Vagina (tissue), 2 donors: ENCODE data around the gene KCNJ4. TPM values are rescaled to one million over a fixed set of nuclear protein-coding genes. Genes with fewer than 3 reads are reported as not detected.
A peak's percentile ranks its signal among the peaks of the same experiment; 100 is the strongest.
"Not testable (repeated sequence)": the region's sequence is repeated elsewhere in the genome, so short reads cannot be mapped to it uniquely, and the experiment has no call there.

Experiments used
- DNase-seq, 2 donors: peaks; one replicate each; pipeline ENCODE4 v3.0.0-alpha.2; 2017; ENCODE audit errors: extremely low spot score in 2 of 2
- H3K27ac ChIP-seq: fragments of 200-600 bp; sonication (generic); one replicate; pipeline ENCODE4 v1.5.1; 2019
- H3K27me3 ChIP-seq: fragments of 200-600 bp; sonication (generic); one replicate; pipeline ENCODE4 v1.5.1; 2019
- H3K36me3 ChIP-seq, 2 donors: fragments of 200-600 bp; sonication (generic); one replicate each; pipeline ENCODE4 v1.5.1; 2017 to 2019
- H3K4me1 ChIP-seq: fragments of 200-600 bp; sonication (generic); one replicate; pipeline ENCODE4 v1.5.1; 2019
- H3K4me3 ChIP-seq, 2 donors: fragments of 200-600 bp; sonication (generic); 1 replicate in 1 of 2; 2 replicates in 1 of 2; pipeline ENCODE4 v1.5.1; 2016 to 2019
- H3K9me3 ChIP-seq: fragments of 200-600 bp; sonication (generic); one replicate; pipeline ENCODE4 v1.5.1; 2019
- POLR2A ChIP-seq, 2 donors: fragments of 450-650 bp; IDR thresholded peaks; one replicate each; pipeline ENCODE4 v1.6.1; 2017; ENCODE audit warnings: antibody characterized with exemption in 2 of 2, mild to moderate bottlenecking in 2 of 2, moderate library complexity in 2 of 2
- POLR2AphosphoS5 ChIP-seq, 2 donors: sonication (generic); formaldehyde crosslinking; IDR thresholded peaks; one replicate each; pipeline ENCODE4 v1.9.0; 2017; ENCODE audit warnings: antibody characterized with exemption in 2 of 2, mild to moderate bottlenecking in 2 of 2, low read depth in 1 of 2; ENCODE audit not compliant: insufficient read depth in 1 of 2
- intact Hi-C: fragments of 100-400 bp; cut with DNase I; formaldehyde crosslinking; loops from one replicate; pipeline ENCODE4 v1.15.1; 2023
- total RNA-seq: library from RNA; depleted of rRNA; stranded (reverse); fragments of >200 nt; gene quantifications from one replicate; pipeline ENCODE4 v1.2.3, GENCODE V29; 2016
- TF ChIP-seq, protein P1 (sequence below), 3 experiments: fragments of 450-650 bp in 2 of 3; fragments of 200-600 bp in 1 of 3; sonication (generic) in 1 of 3; IDR thresholded peaks; one replicate each; pipeline ENCODE4 v1.5.1; 2017 to 2019; ENCODE audit warnings: antibody characterized with exemption in 3 of 3, mild to moderate bottlenecking in 2 of 3, moderate library complexity in 2 of 3

KCNJ4 gene
- total RNA-seq, 1 donor from 2014 or later = not detected

DNA sequence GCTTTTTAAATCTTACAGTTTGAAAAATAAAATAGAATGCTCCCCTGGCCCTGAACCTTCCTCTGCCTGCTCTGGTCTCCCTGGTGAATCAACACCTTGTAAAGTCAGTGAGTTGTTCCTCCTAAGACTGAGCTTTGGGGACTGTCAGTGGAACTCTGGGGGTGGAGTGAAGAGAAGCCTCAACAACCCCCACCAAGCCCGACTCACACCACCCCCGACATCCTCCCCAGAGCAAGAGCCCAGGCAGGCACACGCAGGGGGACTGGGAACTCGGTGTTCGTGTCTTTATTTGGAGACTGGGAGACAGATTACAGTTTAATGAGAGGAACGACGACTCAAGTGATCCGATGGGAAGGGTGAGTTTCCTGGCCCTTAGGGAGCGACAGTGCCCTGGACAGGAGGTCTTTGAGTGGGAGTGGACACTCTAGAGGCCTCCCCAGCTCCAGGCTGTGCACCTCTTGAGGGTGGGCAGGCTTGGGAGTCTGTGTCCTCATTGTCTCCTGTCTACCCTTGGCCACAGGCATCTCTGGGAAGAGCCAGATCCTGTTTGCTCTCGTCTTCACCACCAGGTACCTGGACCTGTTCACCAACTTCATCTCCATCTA, 19.1 kb upstream of the KCNJ4 start:
- no peaks in the 10 kb centered on the region for H3K27me3 ChIP-seq
- DNase-seq = no peak
- peaks cover 2% of the 10 kb centered on the region for H3K4me1 ChIP-seq
- intact Hi-C loops = no loop called here
- no peak overlapping the region for H3K27ac ChIP-seq
- no peaks in the 10 kb centered on the region for H3K36me3 ChIP-seq
- TF ChIP-seq, protein P1, sequence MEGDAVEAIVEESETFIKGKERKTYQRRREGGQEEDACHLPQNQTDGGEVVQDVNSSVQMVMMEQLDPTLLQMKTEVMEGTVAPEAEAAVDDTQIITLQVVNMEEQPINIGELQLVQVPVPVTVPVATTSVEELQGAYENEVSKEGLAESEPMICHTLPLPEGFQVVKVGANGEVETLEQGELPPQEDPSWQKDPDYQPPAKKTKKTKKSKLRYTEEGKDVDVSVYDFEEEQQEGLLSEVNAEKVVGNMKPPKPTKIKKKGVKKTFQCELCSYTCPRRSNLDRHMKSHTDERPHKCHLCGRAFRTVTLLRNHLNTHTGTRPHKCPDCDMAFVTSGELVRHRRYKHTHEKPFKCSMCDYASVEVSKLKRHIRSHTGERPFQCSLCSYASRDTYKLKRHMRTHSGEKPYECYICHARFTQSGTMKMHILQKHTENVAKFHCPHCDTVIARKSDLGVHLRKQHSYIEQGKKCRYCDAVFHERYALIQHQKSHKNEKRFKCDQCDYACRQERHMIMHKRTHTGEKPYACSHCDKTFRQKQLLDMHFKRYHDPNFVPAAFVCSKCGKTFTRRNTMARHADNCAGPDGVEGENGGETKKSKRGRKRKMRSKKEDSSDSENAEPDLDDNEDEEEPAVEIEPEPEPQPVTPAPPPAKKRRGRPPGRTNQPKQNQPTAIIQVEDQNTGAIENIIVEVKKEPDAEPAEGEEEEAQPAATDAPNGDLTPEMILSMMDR (IDR thresholded peaks at IDR 0.05) = no peak
- TF ChIP-seq POLR2AphosphoS5 (IDR thresholded peaks at IDR 0.05; ENCODE audit: insufficient read depth in 1 of 2, low read depth in 1 of 2) = no peak
- no peak for TF ChIP-seq POLR2A (IDR thresholded peaks at IDR 0.05)
- no peaks in the 10 kb centered on the region for H3K9me3 ChIP-seq
- H3K4me3 ChIP-seq = no peak overlapping the region

DNA sequence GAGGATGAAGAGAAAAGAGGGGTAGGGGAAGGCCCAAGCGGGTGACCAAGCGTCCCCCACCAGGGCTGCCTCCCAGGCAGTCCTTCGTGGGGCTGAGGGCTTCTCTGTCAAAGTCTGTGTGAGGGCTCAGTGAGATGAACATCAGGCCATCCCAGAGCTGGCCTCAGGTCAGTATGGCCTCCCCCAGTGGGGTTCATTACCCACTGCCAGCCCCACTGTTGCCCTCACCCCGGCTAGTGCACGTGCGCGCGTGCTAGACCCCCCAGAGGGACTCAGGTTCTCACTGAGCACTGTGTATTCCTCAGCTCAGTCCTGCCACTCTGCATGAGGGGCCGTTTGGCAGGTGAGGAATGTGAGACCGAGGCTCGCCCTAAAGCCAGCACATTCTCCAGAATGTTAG, 16.2 kb upstream of the KCNJ4 start:
- Histone ChIP-seq H3K9me3 (no peaks in the 10 kb centered on the region), H3K36me3 (no peaks in the 10 kb centered on the region), H3K4me3 (no peak overlapping the region), H3K27me3 (no peaks in the 10 kb centered on the region), H3K27ac (no peak overlapping the region), H3K4me1 (peaks cover 19% of the 10 kb centered on the region)
- intact Hi-C loops = no loop called here
- no peak for DNase-seq
- no peak for TF ChIP-seq POLR2AphosphoS5 (IDR thresholded peaks at IDR 0.05; ENCODE audit: insufficient read depth in 1 of 2, low read depth in 1 of 2)
- TF ChIP-seq, protein P1 (IDR thresholded peaks at IDR 0.05) = no peak
- TF ChIP-seq POLR2A (IDR thresholded peaks at IDR 0.05) = no peak

DNA sequence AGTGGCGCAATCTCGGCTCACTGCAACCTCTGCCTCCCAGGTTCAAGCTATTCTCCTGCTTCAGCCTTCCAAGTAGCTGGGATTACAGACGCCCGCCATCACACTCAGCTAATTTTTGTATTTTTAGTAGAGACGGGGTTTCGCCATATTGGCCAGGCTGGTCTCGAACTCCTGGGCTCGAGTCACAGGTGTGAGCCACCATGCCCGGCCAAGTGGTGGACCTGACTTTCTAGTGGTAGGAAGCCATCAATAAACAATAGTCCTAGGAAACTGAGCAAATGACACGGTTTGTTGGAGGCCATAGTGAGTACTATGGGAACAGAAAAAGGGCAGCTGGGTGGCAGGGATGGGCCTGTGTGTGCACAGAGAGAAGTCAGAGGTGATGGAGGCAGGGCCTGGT, 15.2 kb upstream of the KCNJ4 start:
- H3K27me3 ChIP-seq, intact Hi-C loops, H3K36me3 ChIP-seq, H3K4me3 ChIP-seq, H3K27ac ChIP-seq, DNase-seq, H3K9me3 ChIP-seq: not testable (repeated sequence)
- peaks cover 19% of the 10 kb centered on the region for H3K4me1 ChIP-seq

DNA sequence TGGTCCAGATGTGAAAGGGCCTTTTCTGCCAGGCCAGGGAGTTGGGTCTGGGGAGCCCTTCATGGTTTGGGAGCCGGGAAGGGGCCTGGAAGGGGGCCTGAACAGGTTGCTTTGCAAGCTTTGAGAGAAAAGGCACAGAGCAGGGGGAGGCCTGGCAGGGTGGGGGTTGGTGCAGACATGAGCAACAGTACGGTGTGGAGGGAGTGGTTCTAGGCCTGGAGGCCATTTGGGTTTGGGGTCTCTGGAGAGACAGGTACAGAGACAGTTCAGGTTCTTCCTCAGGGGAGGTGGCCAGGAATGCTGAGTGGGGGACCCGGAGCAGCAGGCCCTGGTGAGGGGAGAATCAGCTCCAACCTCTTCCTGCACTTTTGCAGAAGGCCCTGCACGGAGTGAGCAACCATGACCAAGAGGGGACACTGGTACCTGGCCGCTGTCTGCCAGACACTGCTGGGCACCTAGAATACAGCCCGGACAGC, 14.3 kb upstream of the KCNJ4 start:
- no peak overlapping the region for H3K4me3 ChIP-seq
- no peaks in the 10 kb centered on the region for H3K9me3 ChIP-seq
- no peak overlapping the region for H3K27ac ChIP-seq
- no peak for DNase-seq
- no peaks in the 10 kb centered on the region for H3K27me3 ChIP-seq
- H3K4me1 ChIP-seq = peaks cover 19% of the 10 kb centered on the region
- intact Hi-C loops = no loop called here
- no peaks in the 10 kb centered on the region for H3K36me3 ChIP-seq
- TF ChIP-seq, protein P1 (IDR thresholded peaks at IDR 0.05) = no peak
- TF ChIP-seq POLR2AphosphoS5 (IDR thresholded peaks at IDR 0.05; ENCODE audit: insufficient read depth in 1 of 2, low read depth in 1 of 2) (no peak), POLR2A (IDR thresholded peaks at IDR 0.05) (no peak)

DNA sequence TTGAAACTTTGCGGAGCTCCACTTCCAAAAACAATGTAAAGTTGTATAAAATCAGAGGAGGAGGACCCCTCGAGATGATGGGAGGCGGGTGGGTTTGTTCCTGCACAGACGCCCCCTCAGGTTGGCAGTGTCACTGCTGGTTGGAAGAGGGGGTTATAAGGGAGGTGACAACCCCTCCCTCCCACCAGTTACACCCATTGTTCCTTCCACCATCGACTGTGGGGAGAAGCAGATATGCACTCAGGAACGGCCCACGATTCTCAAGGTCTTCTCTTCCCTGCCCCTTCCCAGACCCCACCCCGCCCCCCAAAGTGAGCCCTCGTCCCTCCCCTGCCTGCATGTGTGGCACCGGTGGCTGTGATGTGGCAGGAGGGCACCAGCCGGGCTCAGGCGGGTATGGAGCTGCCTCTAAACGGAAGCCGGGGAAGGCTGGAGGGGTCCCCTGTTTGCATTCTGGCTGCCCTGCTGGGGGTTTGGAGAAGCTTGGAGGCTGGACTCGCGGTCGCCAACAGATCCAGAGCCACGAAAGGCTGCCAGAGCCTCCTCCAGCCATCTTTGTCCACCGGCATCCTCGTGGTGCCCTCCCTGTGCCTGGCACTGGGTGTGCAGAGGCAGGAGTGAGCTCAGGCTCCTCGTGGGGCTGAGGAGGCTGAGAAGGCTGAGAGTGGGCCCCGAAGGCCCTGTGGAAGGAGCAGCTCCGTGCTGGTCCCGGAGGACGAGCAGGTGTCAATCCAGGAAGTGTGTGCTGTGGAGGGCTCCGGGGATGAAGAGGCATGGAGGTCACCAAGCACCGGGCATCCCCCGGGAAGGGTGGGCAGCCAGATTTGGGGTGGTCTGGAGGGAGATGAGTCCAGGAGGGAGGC, 13.7 kb upstream of the KCNJ4 start:
- intact Hi-C loops = no loop called here

More for the DNA sequence above, 13.7 kb upstream of the KCNJ4 start:
- H3K27ac ChIP-seq = peak overlapping the region; percentile 43
- peaks cover 19% of the 10 kb centered on the region for H3K4me1 ChIP-seq
- no peak for DNase-seq
- no peaks in the 10 kb centered on the region for H3K9me3 ChIP-seq
- H3K4me3 ChIP-seq = peak overlapping the region; percentile 49 to 58
- TF ChIP-seq, protein P1 (IDR thresholded peaks at IDR 0.05) = no peak
- no peak for TF ChIP-seq POLR2AphosphoS5 (IDR thresholded peaks at IDR 0.05; ENCODE audit: insufficient read depth in 1 of 2, low read depth in 1 of 2)
- TF ChIP-seq POLR2A (IDR thresholded peaks at IDR 0.05) = no peak
- no peaks in the 10 kb centered on the region for H3K36me3 ChIP-seq
- H3K27me3 ChIP-seq = no peaks in the 10 kb centered on the region
